HG02798 (cell line): Measurements from ENCODE around the gene CCR5AS.
"Not testable (repeated sequence)": the region's sequence is repeated elsewhere in the genome, so short reads cannot be mapped to it uniquely, and the experiment has no call there.

ENCODE experiments used
- ATAC-seq: cut with Tn5 transposase; IDR thresholded peaks from one replicate; pipeline ENCODE4 v1.9.1; 2021; ENCODE audit warnings: mild to moderate bottlenecking; ENCODE audit not compliant: unreplicated experiment, poor library complexity

The CCR5AS gene

GRCh38 chr3:46407970-46408369, 1.1 kb upstream of the CCR5AS start:
- no peak for ATAC-seq

GRCh38 chr3:46406443-46406787, 451 bp downstream of the CCR5AS start:
- ATAC-seq: no peak

GRCh38 chr3:46405301-46406019, 1.4 kb downstream of the CCR5AS start:
- ATAC-seq: no peak

GRCh38 chr3:46402902-46403301, 4.0 kb downstream of the CCR5AS start:
- not testable (repeated sequence) for ATAC-seq

- no peak for ATAC-seq
Measured at GRCh38 chr3:46401579-46401978, 5.3 kb downstream of the CCR5AS start.

- no peak for ATAC-seq
Measured at GRCh38 chr3:46400846-46401245, 6.0 kb downstream of the CCR5AS start.

GRCh38 chr3:46400000-46400734, 6.7 kb downstream of the CCR5AS start:
- no peak for ATAC-seq

GRCh38 chr3:46399557-46399956, 7.3 kb downstream of the CCR5AS start:
- ATAC-seq: no peak

GRCh38 chr3:46399098-46399497, 7.8 kb downstream of the CCR5AS start:
- no peak for ATAC-seq

- no peak for ATAC-seq
Measured at GRCh38 chr3:46398186-46398955, 8.5 kb downstream of the CCR5AS start.

GRCh38 chr3:46397111-46397510, 9.8 kb downstream of the CCR5AS start:
- no peak for ATAC-seq

- no peak for ATAC-seq
Measured at GRCh38 chr3:46395766-46396530, 10.9 kb downstream of the CCR5AS start.

- no peak for ATAC-seq
Measured at GRCh38 chr3:46395210-46395661, 11.6 kb downstream of the CCR5AS start.

- no peak for ATAC-seq
Measured at GRCh38 chr3:46393554-46394434, 13.1 kb downstream of the CCR5AS start.

GRCh38 chr3:46393011-46393410, 13.9 kb downstream of the CCR5AS start:
- no peak for ATAC-seq

GRCh38 chr3:46391526-46391925, 15.3 kb downstream of the CCR5AS start:
- not testable (repeated sequence) for ATAC-seq

- no peak for ATAC-seq
Measured at GRCh38 chr3:46389306-46389705, 17.6 kb downstream of the CCR5AS start.

- ATAC-seq: not testable (repeated sequence)
Measured at GRCh38 chr3:46388847-46389246, 18.0 kb downstream of the CCR5AS start.

- ATAC-seq: no peak
Measured at GRCh38 chr3:46386205-46386604, 20.7 kb downstream of the CCR5AS start.
